SK-N-SH (cell line): Measurements from ENCODE around the gene CERKL. TPM values are rescaled to one million over a fixed set of nuclear protein-coding genes. Genes with fewer than 3 reads are reported as not detected.

Experiments used
- CTCF ChIA-PET: fragments of 300-600, 350-600 bp; formaldehyde crosslinking; extraction: SDS; loops from one replicate; lab custom pipeline; 2021; lab: Yijun Ruan, JAX
- POLR2A ChIA-PET: fragments of 350-600 bp; sonication (Branson Sonifier 250); formaldehyde crosslinking; extraction: SDS; loops from one replicate; lab custom pipeline; 2020; ENCODE audit warnings: antibody characterized with exemption, inconsistent platforms; lab: Yijun Ruan, JAX
- DNase-seq: peaks from one replicate; pipeline ENCODE4 v3.0.0; 2012
- H2AFZ ChIP-seq: fragments of 200-600 bp; sonication (generic); 2 replicates; pipeline ENCODE4 v1.8.1; 2016; ENCODE audit warnings: antibody characterized with exemption, mild to moderate bottlenecking, low read depth
- H3F3A ChIP-seq: fragments of 200-600 bp; sonication (generic); replicated peaks from 2 replicates; pipeline ENCODE3; 2016; ENCODE audit warnings: antibody characterized with exemption, mild to moderate bottlenecking; ENCODE audit not compliant: insufficient read depth
- H3K27ac ChIP-seq, 2 experiments: fragments of 200-500 bp in 1 of 2; fragments of 200-600 bp in 1 of 2; sonication (Bioruptor generic) in 1 of 2; sonication (generic), shearing (Covaris generic) in 1 of 2; 2 replicates each; pipeline versions ENCODE4 v1.5.1 to v1.6.1; 2014 to 2016; ENCODE audit warnings: low read depth in 2 of 2, inconsistent platforms in 1 of 2, low read length in 1 of 2, mild to moderate bottlenecking in 1 of 2, mixed read lengths in 1 of 2
- H3K27me3 ChIP-seq: fragments of 200-600 bp; sonication (generic), shearing (Covaris generic); 2 replicates; pipeline ENCODE4 v1.6.1; 2016; ENCODE audit warnings: mixed run types; ENCODE audit not compliant: insufficient read depth
- H3K36me3 ChIP-seq, 2 experiments: fragments of 200-500 bp in 1 of 2; fragments of 200-600 bp in 1 of 2; sonication (Bioruptor generic) in 1 of 2; sonication (generic) in 1 of 2; replicated peaks in 1 of 2; 2 replicates each; pipeline versions ENCODE3 to v1.5.1; 2014 to 2016; ENCODE audit warnings: low read length in 1 of 2, mild to moderate bottlenecking in 1 of 2; ENCODE audit not compliant: insufficient read depth in 2 of 2, control insufficient read depth in 1 of 2
- H3K4me1 ChIP-seq, 2 experiments: fragments of 200-500 bp in 1 of 2; fragments of 200-600 bp in 1 of 2; sonication (Bioruptor generic) in 1 of 2; sonication (generic), shearing (Covaris generic) in 1 of 2; 2 replicates each; pipeline versions ENCODE4 v1.5.1 to v1.6.1; 2014 to 2016; ENCODE audit warnings: low read depth in 1 of 2, low read length in 1 of 2, mixed run types in 1 of 2; ENCODE audit not compliant: insufficient read depth in 2 of 2, control insufficient read depth in 1 of 2
- H3K4me2 ChIP-seq: fragments of 200-600 bp; sonication (generic), shearing (Covaris generic); 2 replicates; pipeline ENCODE4 v1.6.1; 2017; ENCODE audit warnings: mixed run types
- H3K4me3 ChIP-seq, 2 experiments: fragments of 200-500 bp in 1 of 2; fragments of 200-600 bp in 1 of 2; sonication (Bioruptor generic) in 1 of 2; sonication (generic), shearing (Covaris generic) in 1 of 2; 2 replicates each; pipeline versions ENCODE4 v1.5.1 to v1.8.1; 2014 to 2016; ENCODE audit warnings: low read depth in 2 of 2, inconsistent platforms in 1 of 2, low read length in 1 of 2, mild to moderate bottlenecking in 1 of 2, mixed read lengths in 1 of 2, moderate library complexity in 1 of 2
- H3K79me2 ChIP-seq: fragments of 200-600 bp; sonication (generic); 2 replicates; pipeline ENCODE4 v1.8.1; 2017; ENCODE audit warnings: mild to moderate bottlenecking; ENCODE audit not compliant: insufficient read depth
- H3K9ac ChIP-seq: fragments of 200-600 bp; sonication (generic); 2 replicates; pipeline ENCODE4 v1.6.1; 2017; ENCODE audit warnings: mixed run types
- H3K9me2 ChIP-seq: fragments of 200-600 bp; sonication (generic); 2 replicates; pipeline ENCODE4 v1.6.1; 2017; ENCODE audit warnings: mixed run types
- H3K9me3 ChIP-seq: fragments of 200-600 bp; sonication (generic); 2 replicates; pipeline ENCODE4 v1.6.1; 2017; ENCODE audit warnings: mixed run types, mild to moderate bottlenecking, moderate library complexity
- H4K20me1 ChIP-seq: fragments of 200-600 bp; sonication (generic); 2 replicates; pipeline ENCODE4 v1.6.1; 2017; ENCODE audit warnings: mild to moderate bottlenecking, mixed run types; ENCODE audit not compliant: insufficient read depth
- FOSL2 ChIP-seq: IDR thresholded peaks from 2 replicates; pipeline ENCODE4 v1.4.0; 2012; ENCODE audit warnings: low read depth, mild to moderate bottlenecking, moderate library complexity, borderline replicate concordance
- FOXJ3 ChIP-seq: sonication (generic); formaldehyde crosslinking; IDR thresholded peaks from 2 replicates; pipeline ENCODE4 v1.5.1; 2020; ENCODE audit warnings: mild to moderate bottlenecking, missing genetic modification reagents
- GATA2 ChIP-seq: sonication (generic); formaldehyde crosslinking; IDR thresholded peaks from 2 replicates; pipeline ENCODE4 v1.5.0; 2020; ENCODE audit warnings: mild to moderate bottlenecking, missing genetic modification reagents
- IRF3 ChIP-seq: fragments of 150-350 bp; IDR thresholded peaks from 2 replicates; pipeline ENCODE4 v1.6.1; 2016; ENCODE audit warnings: mild to moderate bottlenecking, low read depth, low read length
- MEF2A ChIP-seq: IDR thresholded peaks from 2 replicates; pipeline ENCODE4 v1.4.0; 2012; ENCODE audit warnings: low read depth, borderline replicate concordance
- POLR2AphosphoS5 ChIP-seq: IDR thresholded peaks from 2 replicates; pipeline ENCODE4 v1.6.1; 2012; ENCODE audit warnings: low read depth, low read length
- SIN3A ChIP-seq: IDR thresholded peaks from 2 replicates; pipeline ENCODE4 v1.6.1; 2012; ENCODE audit warnings: low read depth, mild to moderate bottlenecking, low read length, moderate library complexity, borderline replicate concordance
- TEAD4 ChIP-seq: IDR thresholded peaks from 2 replicates; pipeline ENCODE4 v1.4.0; 2012; ENCODE audit warnings: mild to moderate bottlenecking, borderline replicate concordance; ENCODE audit not compliant: insufficient read depth
- WGBS: methylation state at CpG from one replicate; pipeline ENCODE4 v1.1.6; 2017; ENCODE audit warnings: low lambda C conversion rate; 5-methylcytosine and 5-hydroxymethylcytosine counted together
- polyA plus RNA-seq, 3 experiments: library from polyadenylated mRNA; depleted of rRNA; stranded (reverse); fragments of >200 nt; gene quantifications; 2 replicates each; pipeline ENCODE4 v1.2.3, GENCODE V29; 2012
- TF ChIP-seq, protein P1 (sequence below): IDR thresholded peaks from 2 replicates; pipeline ENCODE4 v1.6.1; 2012; ENCODE audit warnings: mild to moderate bottlenecking, low read depth, low read length, moderate library complexity
- TF ChIP-seq, protein P2 (sequence below): IDR thresholded peaks from 2 replicates; pipeline ENCODE4 v1.4.0; 2012; ENCODE audit warnings: low read depth, borderline replicate concordance

Gene CERKL
- polyA plus RNA-seq, 1 of the 3 experiments (the other 2 are of a cell fraction), result 0.07 TPM

DNA sequence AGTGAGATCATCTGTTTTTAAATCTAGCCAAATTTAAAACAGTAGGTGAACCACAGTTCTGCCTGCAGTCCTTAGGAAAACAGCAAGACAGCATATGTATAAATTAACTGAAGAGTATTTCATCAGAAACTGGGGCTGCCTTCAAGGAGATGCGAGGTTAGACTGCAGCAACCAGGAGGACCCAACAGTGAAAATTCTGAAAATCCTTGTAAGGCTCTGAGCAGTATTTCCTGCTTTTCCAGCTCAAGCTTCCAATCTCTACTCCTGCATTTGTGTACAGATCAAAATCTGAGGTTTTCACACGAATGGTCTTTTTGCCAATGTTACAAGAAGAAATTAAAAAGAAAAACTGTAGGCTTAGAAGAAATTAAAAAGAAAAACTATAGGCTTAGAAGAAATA, 43.7 kb downstream of the CERKL start:
- Histone ChIP-seq H3K79me2 (no peaks in the 10 kb centered on the region), H3K4me1 (peaks cover 0 to 3% of the 10 kb centered on the region in 2 experiments; a peak in 2 of 4 replicates), H3K27me3 (no peaks in the 10 kb centered on the region)
- no peak for TF ChIP-seq FOXJ3 (CRISPR knock-in tag)
- no peak for TF ChIP-seq SIN3A
- TF ChIP-seq, protein P1, sequence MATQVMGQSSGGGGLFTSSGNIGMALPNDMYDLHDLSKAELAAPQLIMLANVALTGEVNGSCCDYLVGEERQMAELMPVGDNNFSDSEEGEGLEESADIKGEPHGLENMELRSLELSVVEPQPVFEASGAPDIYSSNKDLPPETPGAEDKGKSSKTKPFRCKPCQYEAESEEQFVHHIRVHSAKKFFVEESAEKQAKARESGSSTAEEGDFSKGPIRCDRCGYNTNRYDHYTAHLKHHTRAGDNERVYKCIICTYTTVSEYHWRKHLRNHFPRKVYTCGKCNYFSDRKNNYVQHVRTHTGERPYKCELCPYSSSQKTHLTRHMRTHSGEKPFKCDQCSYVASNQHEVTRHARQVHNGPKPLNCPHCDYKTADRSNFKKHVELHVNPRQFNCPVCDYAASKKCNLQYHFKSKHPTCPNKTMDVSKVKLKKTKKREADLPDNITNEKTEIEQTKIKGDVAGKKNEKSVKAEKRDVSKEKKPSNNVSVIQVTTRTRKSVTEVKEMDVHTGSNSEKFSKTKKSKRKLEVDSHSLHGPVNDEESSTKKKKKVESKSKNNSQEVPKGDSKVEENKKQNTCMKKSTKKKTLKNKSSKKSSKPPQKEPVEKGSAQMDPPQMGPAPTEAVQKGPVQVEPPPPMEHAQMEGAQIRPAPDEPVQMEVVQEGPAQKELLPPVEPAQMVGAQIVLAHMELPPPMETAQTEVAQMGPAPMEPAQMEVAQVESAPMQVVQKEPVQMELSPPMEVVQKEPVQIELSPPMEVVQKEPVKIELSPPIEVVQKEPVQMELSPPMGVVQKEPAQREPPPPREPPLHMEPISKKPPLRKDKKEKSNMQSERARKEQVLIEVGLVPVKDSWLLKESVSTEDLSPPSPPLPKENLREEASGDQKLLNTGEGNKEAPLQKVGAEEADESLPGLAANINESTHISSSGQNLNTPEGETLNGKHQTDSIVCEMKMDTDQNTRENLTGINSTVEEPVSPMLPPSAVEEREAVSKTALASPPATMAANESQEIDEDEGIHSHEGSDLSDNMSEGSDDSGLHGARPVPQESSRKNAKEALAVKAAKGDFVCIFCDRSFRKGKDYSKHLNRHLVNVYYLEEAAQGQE, result no peak
- TF ChIP-seq GATA2, result no peak
- no peak for TF ChIP-seq FOSL2
- no peak for TF ChIP-seq MEF2A
- no peak for TF ChIP-seq POLR2AphosphoS5
- no peak for TF ChIP-seq TEAD4
- TF ChIP-seq, all 33 proteins: peak for 0
- ChIA-PET CTCF (interaction anchor here (0.6 to 2.0 kb wide), 3 partner anchors 11 to 125 kb away, joined by 3 to 8 read pairs (median 4); no protein-coding TSS in a partner anchor), POLR2A (no interaction called here)
- DNase-seq, result no peak
- Histone ChIP-seq H3K9me3 (no peaks in the 10 kb centered on the region), H3K36me3 (no peaks in the 10 kb centered on the region), H3K27ac (no peak overlapping the region), H3F3A (no peaks in the 10 kb centered on the region), H3K9ac (no peak overlapping the region), H2AFZ (no peak overlapping the region), H3K9me2 (no peaks in the 10 kb centered on the region), H3K4me2 (no peak overlapping the region), H3K4me3 (no peak overlapping the region), H4K20me1 (no peaks in the 10 kb centered on the region)
- WGBS, result 53% methylated on average over 2 of the region's 2 CpGs

- Histone ChIP-seq H2AFZ (no peak overlapping the region), H3K9ac (no peak overlapping the region), H3K79me2 (no peaks in the 10 kb centered on the region), H3K9me3 (no peaks in the 10 kb centered on the region), H3K27me3 (no peaks in the 10 kb centered on the region), H4K20me1 (no peaks in the 10 kb centered on the region), H3K9me2 (no peaks in the 10 kb centered on the region), H3K4me3 (no peak overlapping the region), H3K4me1 (no peaks in the 10 kb centered on the region), H3K27ac (no peak overlapping the region), H3K36me3 (no peaks in the 10 kb centered on the region), H3F3A (no peaks in the 10 kb centered on the region), H3K4me2 (no peak overlapping the region)
- CTCF ChIA-PET, result interaction anchor here (1.1 kb wide), 2 partner anchors 34 to 108 kb away, joined by 3 read pairs; no protein-coding TSS in a partner anchor
- DNase-seq, result no peak
- WGBS, result 75% methylated on average over 4 of the region's 4 CpGs
- TF ChIP-seq IRF3, result no peak
- TF ChIP-seq, protein P2, sequence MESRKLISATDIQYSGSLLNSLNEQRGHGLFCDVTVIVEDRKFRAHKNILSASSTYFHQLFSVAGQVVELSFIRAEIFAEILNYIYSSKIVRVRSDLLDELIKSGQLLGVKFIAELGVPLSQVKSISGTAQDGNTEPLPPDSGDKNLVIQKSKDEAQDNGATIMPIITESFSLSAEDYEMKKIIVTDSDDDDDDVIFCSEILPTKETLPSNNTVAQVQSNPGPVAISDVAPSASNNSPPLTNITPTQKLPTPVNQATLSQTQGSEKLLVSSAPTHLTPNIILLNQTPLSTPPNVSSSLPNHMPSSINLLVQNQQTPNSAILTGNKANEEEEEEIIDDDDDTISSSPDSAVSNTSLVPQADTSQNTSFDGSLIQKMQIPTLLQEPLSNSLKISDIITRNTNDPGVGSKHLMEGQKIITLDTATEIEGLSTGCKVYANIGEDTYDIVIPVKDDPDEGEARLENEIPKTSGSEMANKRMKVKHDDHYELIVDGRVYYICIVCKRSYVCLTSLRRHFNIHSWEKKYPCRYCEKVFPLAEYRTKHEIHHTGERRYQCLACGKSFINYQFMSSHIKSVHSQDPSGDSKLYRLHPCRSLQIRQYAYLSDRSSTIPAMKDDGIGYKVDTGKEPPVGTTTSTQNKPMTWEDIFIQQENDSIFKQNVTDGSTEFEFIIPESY, result no peak
- POLR2A ChIA-PET, result no interaction called here
Observed at GRCh38 chr2:181607629-181608590, 49.0 kb downstream of the CERKL start.
